Activated naive CD8-positive, alpha-beta T cell treated with anti-CD3 and anti-CD28 coated beads for 36 hours (primary cell): ENCODE results near the gene ZC3H13. TPM values are rescaled to one million over a fixed set of nuclear protein-coding genes. Genes with fewer than 3 reads are reported as not detected.
"Not testable (repeated sequence)": the region's sequence is repeated elsewhere in the genome, so short reads cannot be mapped to it uniquely, and the experiment has no call there.

ENCODE experiments used
- DNase-seq: peaks from one replicate; pipeline ENCODE4 v3.0.0; 2021
- H3K27ac Mint-ChIP-seq: one replicate; pipeline ENCODE4 v1.8.0; 2022; ENCODE audit warnings: mild to moderate bottlenecking, moderate library complexity, mixed read lengths
- H3K27me3 Mint-ChIP-seq: one replicate; pipeline ENCODE4 v1.8.0; 2022; ENCODE audit warnings: mild to moderate bottlenecking, mixed read lengths
- H3K36me3 Mint-ChIP-seq: one replicate; pipeline ENCODE4 v1.8.0; 2021; ENCODE audit warnings: mild to moderate bottlenecking, mixed read lengths
- H3K4me1 Mint-ChIP-seq: one replicate; pipeline ENCODE4 v1.8.0; 2021; ENCODE audit warnings: mixed read lengths
- H3K4me3 Mint-ChIP-seq: one replicate; pipeline ENCODE4 v1.8.0; 2022; ENCODE audit warnings: mild to moderate bottlenecking, moderate library complexity, mixed read lengths
- H3K9me3 Mint-ChIP-seq: one replicate; pipeline ENCODE4 v1.8.0; 2022; ENCODE audit warnings: mixed read lengths
- total RNA-seq, 2 experiments: library from RNA; stranded (reverse); gene quantifications; one replicate each; pipeline ENCODE4 v1.2.3, GENCODE V29; 2021

The ZC3H13 gene
- total RNA-seq, 2 experiments from 2014 or later: 41.6 to 45.7 TPM

- H3K27ac Mint-ChIP-seq: no peak overlapping the region
These were observed 55.9 kb downstream of the ZC3H13 start for GRCh38 chr13:45996631-45997030.

GRCh38 chr13:45995245-45995644 is 57.3 kb downstream of the ZC3H13 start:
- H3K27me3 Mint-ChIP-seq: no peaks in the 10 kb centered on the region
- H3K27ac Mint-ChIP-seq: no peak overlapping the region
- DNase-seq: no peak
- H3K36me3 Mint-ChIP-seq: peaks cover 14% of the 10 kb centered on the region
- H3K9me3 Mint-ChIP-seq: no peaks in the 10 kb centered on the region
- H3K4me3 Mint-ChIP-seq: no peak overlapping the region
- no peaks in the 10 kb centered on the region for H3K4me1 Mint-ChIP-seq

More at GRCh38 chr13:45996631-45997030, 55.9 kb downstream of the ZC3H13 start:
- peaks cover 26% of the 10 kb centered on the region for H3K36me3 Mint-ChIP-seq
- no peaks in the 10 kb centered on the region for H3K27me3 Mint-ChIP-seq
- H3K9me3 Mint-ChIP-seq: no peaks in the 10 kb centered on the region
- no peaks in the 10 kb centered on the region for H3K4me1 Mint-ChIP-seq
- DNase-seq: no peak
- no peak overlapping the region for H3K4me3 Mint-ChIP-seq

- H3K4me1 Mint-ChIP-seq: no peaks in the 10 kb centered on the region
- DNase-seq: no peak
- no peak overlapping the region for H3K27ac Mint-ChIP-seq
- no peak overlapping the region for H3K4me3 Mint-ChIP-seq
- no peaks in the 10 kb centered on the region for H3K9me3 Mint-ChIP-seq
- H3K27me3 Mint-ChIP-seq: no peaks in the 10 kb centered on the region
- H3K36me3 Mint-ChIP-seq: peaks cover 10% of the 10 kb centered on the region
These were observed 57.8 kb downstream of the ZC3H13 start for GRCh38 chr13:45994752-45995151.

GRCh38 chr13:45989607-45990006 is 62.9 kb downstream of the ZC3H13 start:
- Mint-ChIP-seq H3K27ac (no peak overlapping the region), H3K36me3 (peaks cover 28% of the 10 kb centered on the region), H3K9me3 (no peaks in the 10 kb centered on the region), H3K4me1 (no peaks in the 10 kb centered on the region), H3K27me3 (no peaks in the 10 kb centered on the region), H3K4me3 (no peak overlapping the region)
- no peak for DNase-seq

- H3K27me3 Mint-ChIP-seq, DNase-seq, H3K9me3 Mint-ChIP-seq, H3K4me1 Mint-ChIP-seq, H3K4me3 Mint-ChIP-seq, H3K27ac Mint-ChIP-seq: not testable (repeated sequence)
- H3K36me3 Mint-ChIP-seq: peaks cover 50% of the 10 kb centered on the region
These were observed 71.4 kb downstream of the ZC3H13 start for GRCh38 chr13:45981127-45981526.

- peaks cover 37% of the 10 kb centered on the region for H3K36me3 Mint-ChIP-seq
- H3K4me3 Mint-ChIP-seq: no peak overlapping the region
- DNase-seq: no peak
- H3K27me3 Mint-ChIP-seq: no peaks in the 10 kb centered on the region
- peaks cover 4% of the 10 kb centered on the region for H3K4me1 Mint-ChIP-seq
- no peak overlapping the region for H3K27ac Mint-ChIP-seq
- no peaks in the 10 kb centered on the region for H3K9me3 Mint-ChIP-seq
These were observed 77.2 kb downstream of the ZC3H13 start for GRCh38 chr13:45975337-45975736.

GRCh38 chr13:45974500-45974899 is 78.0 kb downstream of the ZC3H13 start:
- peaks cover 39% of the 10 kb centered on the region for H3K36me3 Mint-ChIP-seq
- no peak overlapping the region for H3K4me3 Mint-ChIP-seq
- no peak overlapping the region for H3K27ac Mint-ChIP-seq

GRCh38 chr13:45967589-45967988 is 85.0 kb downstream of the ZC3H13 start:
- Mint-ChIP-seq H3K9me3 (no peaks in the 10 kb centered on the region), H3K4me3 (no peak overlapping the region), H3K27ac (no peak overlapping the region), H3K36me3 (peaks cover 36% of the 10 kb centered on the region), H3K4me1 (peaks cover 10% of the 10 kb centered on the region), H3K27me3 (no peaks in the 10 kb centered on the region)
- no peak for DNase-seq

More at GRCh38 chr13:45974500-45974899, 78.0 kb downstream of the ZC3H13 start:
- H3K27me3 Mint-ChIP-seq: no peaks in the 10 kb centered on the region
- peaks cover 4% of the 10 kb centered on the region for H3K4me1 Mint-ChIP-seq
- no peaks in the 10 kb centered on the region for H3K9me3 Mint-ChIP-seq
- DNase-seq: no peak

GRCh38 chr13:45966715-45967114 is 85.8 kb downstream of the ZC3H13 start:
- H3K36me3 Mint-ChIP-seq: peaks cover 32% of the 10 kb centered on the region
- no peaks in the 10 kb centered on the region for H3K27me3 Mint-ChIP-seq
- H3K4me3 Mint-ChIP-seq: no peak overlapping the region
- H3K27ac Mint-ChIP-seq: peak overlapping the region; percentile 22
- no peak for DNase-seq
- no peaks in the 10 kb centered on the region for H3K9me3 Mint-ChIP-seq
- H3K4me1 Mint-ChIP-seq: peaks cover 10% of the 10 kb centered on the region

- no peaks in the 10 kb centered on the region for H3K9me3 Mint-ChIP-seq
- peaks cover 7% of the 10 kb centered on the region for H3K4me1 Mint-ChIP-seq
- H3K27ac Mint-ChIP-seq: no peak overlapping the region
- peaks cover 17% of the 10 kb centered on the region for H3K36me3 Mint-ChIP-seq
- DNase-seq: no peak
- H3K4me3 Mint-ChIP-seq: no peak overlapping the region
- H3K27me3 Mint-ChIP-seq: no peaks in the 10 kb centered on the region
These were observed 91.1 kb downstream of the ZC3H13 start for GRCh38 chr13:45961468-45961867.

- no peak for DNase-seq
- no peaks in the 10 kb centered on the region for H3K4me1 Mint-ChIP-seq
- H3K36me3 Mint-ChIP-seq: peaks cover 21% of the 10 kb centered on the region
- H3K9me3 Mint-ChIP-seq: no peaks in the 10 kb centered on the region
- H3K4me3 Mint-ChIP-seq: no peak overlapping the region
- H3K27me3 Mint-ChIP-seq: no peaks in the 10 kb centered on the region
- H3K27ac Mint-ChIP-seq: no peak overlapping the region
These were observed 97.4 kb downstream of the ZC3H13 start for GRCh38 chr13:45954836-45955800.

- DNase-seq: no peak
- H3K9me3 Mint-ChIP-seq: no peaks in the 10 kb centered on the region
- peaks cover 17% of the 10 kb centered on the region for H3K36me3 Mint-ChIP-seq
- H3K4me3 Mint-ChIP-seq: no peak overlapping the region
- H3K27ac Mint-ChIP-seq: no peak overlapping the region
- no peaks in the 10 kb centered on the region for H3K27me3 Mint-ChIP-seq
- no peaks in the 10 kb centered on the region for H3K4me1 Mint-ChIP-seq
These were observed 99.5 kb downstream of the ZC3H13 start for GRCh38 chr13:45953082-45953481.

GRCh38 chr13:45951724-45952123 is 100.8 kb downstream of the ZC3H13 start:
- no peak overlapping the region for H3K4me3 Mint-ChIP-seq
- peaks cover 12% of the 10 kb centered on the region for H3K36me3 Mint-ChIP-seq
- no peaks in the 10 kb centered on the region for H3K9me3 Mint-ChIP-seq
- peaks cover 2% of the 10 kb centered on the region for H3K4me1 Mint-ChIP-seq
- no peak overlapping the region for H3K27ac Mint-ChIP-seq
- H3K27me3 Mint-ChIP-seq: no peaks in the 10 kb centered on the region
- no peak for DNase-seq

- H3K27ac Mint-ChIP-seq: no peak overlapping the region
- peaks cover 8% of the 10 kb centered on the region for H3K36me3 Mint-ChIP-seq
- no peak overlapping the region for H3K4me3 Mint-ChIP-seq
These were observed 101.4 kb downstream of the ZC3H13 start for GRCh38 chr13:45951166-45951565.

GRCh38 chr13:45950386-45951000 is 102.1 kb downstream of the ZC3H13 start:
- Mint-ChIP-seq H3K36me3 (peaks cover 7% of the 10 kb centered on the region), H3K27ac (no peak overlapping the region)

More at GRCh38 chr13:45951166-45951565, 101.4 kb downstream of the ZC3H13 start:
- Mint-ChIP-seq H3K4me1 (peaks cover 2% of the 10 kb centered on the region), H3K27me3 (no peaks in the 10 kb centered on the region), H3K9me3 (no peaks in the 10 kb centered on the region)
- no peak for DNase-seq

More at GRCh38 chr13:45950386-45951000, 102.1 kb downstream of the ZC3H13 start:
- H3K27me3 Mint-ChIP-seq: no peaks in the 10 kb centered on the region
- H3K4me3 Mint-ChIP-seq: no peak overlapping the region
- H3K4me1 Mint-ChIP-seq: peaks cover 2% of the 10 kb centered on the region
- DNase-seq: no peak
- no peaks in the 10 kb centered on the region for H3K9me3 Mint-ChIP-seq
